H1 (cell line): Measurements from ENCODE around the gene SCAI. TPM values are rescaled to one million over a fixed set of nuclear protein-coding genes. Genes with fewer than 3 reads are reported as not detected.

Experiments
- CTCF ChIA-PET: fragments of 300-600 bp; sonication (Branson Sonifier 250); formaldehyde crosslinking; loops from one replicate; lab custom pipeline; 2021; ENCODE audit not compliant: partially characterized antibody; lab: Charles Lee
- POLR2A ChIA-PET: fragments of 300-600 bp; sonication (Branson Sonifier 250); formaldehyde crosslinking; loops from one replicate; lab custom pipeline; 2021; ENCODE audit warnings: inconsistent platforms; ENCODE audit not compliant: partially characterized antibody; lab: Charles Lee
- DNase-seq, 2 experiments: peaks; one replicate each; pipeline versions ENCODE4 v3.0.0 to v3.0.0-alpha.2; 2010 to 2022; ENCODE audit warnings: low spot score in 2 of 2, low read depth in 1 of 2, mixed read lengths in 1 of 2
- FAIRE-seq: peaks from 2 replicates; lab custom pipeline; 2011; peaks lifted over from hg19 to GRCh38; lab: Jason Lieb, UNC
- H2AFZ ChIP-seq: 2 replicates; pipeline ENCODE4 v1.8.1; 2012; ENCODE audit warnings: low read length, inconsistent platforms
- H2AK5ac ChIP-seq: 2 replicates; pipeline ENCODE4 v1.6.1; 2013; ENCODE audit warnings: low read depth, low read length
- H2BK120ac ChIP-seq: replicated peaks from 2 replicates; pipeline ENCODE3; 2013; ENCODE audit warnings: low read depth, low read length, inconsistent platforms
- H2BK12ac ChIP-seq: 2 replicates; pipeline ENCODE4 v1.6.1; 2013; ENCODE audit warnings: low read depth, low read length
- H2BK15ac ChIP-seq: 2 replicates; pipeline ENCODE4 v1.6.1; 2013; ENCODE audit warnings: low read length
- H2BK20ac ChIP-seq: 2 replicates; pipeline ENCODE4 v1.6.1; 2013; ENCODE audit warnings: low read length
- H2BK5ac ChIP-seq: 2 replicates; pipeline ENCODE4 v1.6.1; 2013; ENCODE audit warnings: low read depth, low read length
- H3K14ac ChIP-seq: 2 replicates; pipeline ENCODE4 v1.6.1; 2013; ENCODE audit warnings: inconsistent platforms; ENCODE audit not compliant: insufficient read length
- H3K18ac ChIP-seq: 2 replicates; pipeline ENCODE4 v1.6.1; 2013; ENCODE audit warnings: low read length; ENCODE audit errors: extremely low read depth
- H3K23ac ChIP-seq: 2 replicates; pipeline ENCODE4 v1.6.1; 2013; ENCODE audit warnings: inconsistent platforms; ENCODE audit not compliant: insufficient read length
- H3K23me2 ChIP-seq: 2 replicates; pipeline ENCODE4 v1.6.1; 2013; ENCODE audit warnings: low read depth, low read length
- H3K27ac ChIP-seq: 2 replicates; pipeline ENCODE4 v1.6.1; 2011; ENCODE audit warnings: low read depth, low read length, inconsistent platforms
- H3K27me3 ChIP-seq, 4 experiments: replicated peaks in 1 of 4; 1 replicate in 1 of 4; 2 replicates in 3 of 4; pipeline versions ENCODE4 v1.6.1 to v1.8.1; 2011 to 2013; ENCODE audit warnings: low read length in 3 of 4, mild to moderate bottlenecking in 3 of 4, inconsistent platforms in 2 of 4, mixed read lengths in 2 of 4, moderate library complexity in 1 of 4; ENCODE audit not compliant: control insufficient read depth in 3 of 4, insufficient read depth in 3 of 4; ENCODE audit errors: extremely low read depth in 1 of 4
- H3K36me3 ChIP-seq, 4 experiments: 2 replicates each; pipeline versions ENCODE4 v1.6.1 to v1.8.1; 2011 to 2013; ENCODE audit warnings: mild to moderate bottlenecking in 4 of 4, low read length in 3 of 4, moderate library complexity in 2 of 4, control low read depth in 1 of 4, inconsistent platforms in 1 of 4; ENCODE audit not compliant: insufficient read depth in 4 of 4, control insufficient read depth in 2 of 4
- H3K4ac ChIP-seq: replicated peaks from 2 replicates; pipeline ENCODE3; 2013; ENCODE audit warnings: low read length, low read depth, mixed read lengths, inconsistent platforms; ENCODE audit not compliant: insufficient read length
- H3K4me1 ChIP-seq, 4 experiments: replicated peaks in 1 of 4; 1 replicate in 1 of 4; 2 replicates in 3 of 4; pipeline versions ENCODE4 v1.6.1 to v1.8.1; 2011 to 2013; ENCODE audit warnings: low read length in 3 of 4, inconsistent platforms in 2 of 4, mixed read lengths in 1 of 4; ENCODE audit not compliant: insufficient read depth in 4 of 4, control insufficient read depth in 3 of 4
- H3K4me2 ChIP-seq, 2 experiments: 2 replicates each; pipeline versions ENCODE4 v1.6.1 to v1.8.1; 2011 to 2013; ENCODE audit warnings: low read depth in 2 of 2, low read length in 2 of 2, control low read depth in 1 of 2, inconsistent platforms in 1 of 2, mild to moderate bottlenecking in 1 of 2; ENCODE audit not compliant: insufficient read depth in 1 of 2
- H3K4me3 ChIP-seq, 4 experiments: fragments of 200-600, 300-600 bp in 1 of 4; sonication (generic), shearing (Covaris generic), sonication (Bioruptor Twin) in 1 of 4; 2 replicates each; pipeline versions ENCODE4 v1.5.1 to v1.8.1; 2011 to 2016; ENCODE audit warnings: low read length in 4 of 4, low read depth in 3 of 4, control low read depth in 2 of 4, inconsistent platforms in 2 of 4, mild to moderate bottlenecking in 2 of 4, mixed read lengths in 1 of 4, moderate library complexity in 1 of 4; ENCODE audit not compliant: insufficient read depth in 2 of 4; ENCODE audit errors: extremely low read depth in 1 of 4
- H3K56ac ChIP-seq: replicated peaks from 2 replicates; pipeline ENCODE3; 2013; ENCODE audit warnings: low read depth, mild to moderate bottlenecking, mixed read lengths, low read length, inconsistent platforms; ENCODE audit not compliant: insufficient read length
- H3K79me1 ChIP-seq: 2 replicates; pipeline ENCODE4 v1.6.1; 2013; ENCODE audit warnings: low read depth, low read length, control low read depth
- H3K79me2 ChIP-seq, 2 experiments: 2 replicates each; pipeline versions ENCODE4 v1.6.1 to v1.8.1; 2012 to 2013; ENCODE audit warnings: low read length in 2 of 2, mild to moderate bottlenecking in 2 of 2, inconsistent platforms in 1 of 2; ENCODE audit not compliant: insufficient read depth in 2 of 2, control insufficient read depth in 1 of 2
- H3K9ac ChIP-seq, 4 experiments: replicated peaks in 1 of 4; 1 replicate in 1 of 4; 2 replicates in 3 of 4; pipeline versions ENCODE4 v1.6.1 to v1.8.1; 2011 to 2013; ENCODE audit warnings: low read depth in 3 of 4, low read length in 3 of 4, control low read depth in 2 of 4, mild to moderate bottlenecking in 2 of 4, moderate library complexity in 2 of 4, inconsistent platforms in 1 of 4; ENCODE audit errors: extremely low read depth in 1 of 4
- H3K9me3 ChIP-seq, 2 experiments: 2 replicates each; pipeline versions ENCODE4 v1.6.1 to v1.8.1; 2012 to 2013; ENCODE audit warnings: mild to moderate bottlenecking in 2 of 2, moderate library complexity in 2 of 2, control low read depth in 1 of 2, inconsistent platforms in 1 of 2, low read depth in 1 of 2, low read length in 1 of 2, mixed read lengths in 1 of 2; ENCODE audit not compliant: insufficient read depth in 2 of 2
- H4K20me1 ChIP-seq, 2 experiments: replicated peaks in 1 of 2; 2 replicates each; pipeline versions ENCODE3 to v1.8.1; 2011 to 2013; ENCODE audit warnings: inconsistent platforms in 2 of 2, low read length in 2 of 2, mild to moderate bottlenecking in 1 of 2; ENCODE audit not compliant: insufficient read depth in 2 of 2, control insufficient read depth in 1 of 2
- H4K5ac ChIP-seq: 2 replicates; pipeline ENCODE4 v1.6.1; 2013; ENCODE audit warnings: low read length, low read depth, mixed read lengths, inconsistent platforms; ENCODE audit not compliant: insufficient read length
- H4K8ac ChIP-seq: 2 replicates; pipeline ENCODE4 v1.8.0; 2013; ENCODE audit warnings: mild to moderate bottlenecking, moderate library complexity, low read length, inconsistent platforms; ENCODE audit not compliant: insufficient read depth; ENCODE audit errors: extremely low read depth
- H4K91ac ChIP-seq: replicated peaks from 2 replicates; pipeline ENCODE3; 2013; ENCODE audit warnings: low read length, mixed read lengths, inconsistent platforms; ENCODE audit not compliant: insufficient read length
- POLR2AphosphoS5 ChIP-seq: IDR thresholded peaks from 2 replicates; pipeline ENCODE4 v1.6.1; 2011; ENCODE audit warnings: low read depth, low read length
- WGBS, 2 experiments: shearing (Covaris generic) in 1 of 2; methylation state at CpG; one replicate each; pipeline versions ENCODE4 v1.1.6 to v1.1.7; 2013 to 2015; ENCODE audit warnings: low lambda C conversion rate in 2 of 2, mixed read lengths in 2 of 2, inconsistent platforms in 1 of 2, low coverage in 1 of 2, missing lambda C conversion rate in 1 of 2; ENCODE audit not compliant: insufficient replicate concordance in 2 of 2, insufficient coverage in 1 of 2, insufficient read length in 1 of 2; ENCODE audit errors: extremely low coverage in 1 of 2, missing lambda C conversion rate in 1 of 2; 5-methylcytosine and 5-hydroxymethylcytosine counted together
- polyA plus RNA-seq, 7 experiments: library from polyadenylated mRNA; depleted of rRNA in 3 of 7; stranded (reverse) in 5 of 7; unstranded in 2 of 7; fragments of >200 nt in 5 of 7; fragments of 200-250 nt in 2 of 7; gene quantifications; 1 replicate in 5 of 7; 2 replicates in 1 of 7; 4 replicates in 1 of 7; pipeline versions ENCODE4 v1.2.1 to v1.2.3, GENCODE V29; 2011 to 2013; ENCODE audit warnings: missing spikeins in 2 of 7, mixed read lengths in 2 of 7
- total RNA-seq: library from RNA; stranded (reverse); fragmentation: NEBNext Ultra II Directional; extraction: Animal tissue kit (Norgen Biotek cat#: 25700); gene quantifications from 2 replicates; pipeline ENCODE4 v1.2.1, GENCODE V29; 2021

SCAI gene
- total and polyA plus RNA-seq, 2 of the 8 experiments (the other 6 are each of a cell fraction or from before 2014, with no cell fraction given) = 6.4 to 19.8 TPM

DNA sequence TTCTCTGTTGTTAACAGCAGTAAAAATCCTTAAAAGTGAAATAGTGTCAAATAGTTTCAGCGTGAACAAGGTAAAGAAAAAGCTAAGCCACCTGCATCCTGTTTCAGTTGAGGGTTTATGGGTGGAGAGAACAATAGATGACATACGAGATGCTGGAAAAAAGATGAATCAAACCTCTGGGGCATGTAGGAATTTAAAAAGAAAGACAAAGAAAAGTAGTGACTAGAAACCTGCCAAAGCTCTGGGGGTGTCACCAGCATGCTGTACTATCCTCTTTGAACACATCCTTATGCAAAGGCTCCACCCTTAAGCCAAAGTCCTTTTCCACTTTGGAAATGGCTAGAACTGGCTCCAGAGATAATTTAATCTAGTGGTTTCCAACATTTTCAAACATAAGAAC is 22.2 kb downstream of the SCAI start:
- H3K4me3 ChIP-seq = no peak overlapping the region
- no peak overlapping the region for H3K23ac ChIP-seq
- peaks cover 0 to 3% (median 0%) of the 10 kb centered on the region in 4 experiments; a peak in 1 of 8 replicates for H3K36me3 ChIP-seq
- H2BK20ac ChIP-seq = no peak overlapping the region
- no peak overlapping the region for H3K27ac ChIP-seq
- H3K79me1 ChIP-seq = peaks cover 5% of the 10 kb centered on the region; the same call in 1 of the 2 replicates
- H2BK5ac ChIP-seq = no peak overlapping the region
- H3K23me2 ChIP-seq = no peaks in the 10 kb centered on the region
- 89% methylated on average over 2 of the region's 2 CpGs; no CpG with 5 or more reads in 1 of the 2 experiments for WGBS, 2 experiments
- H3K56ac ChIP-seq = no peak overlapping the region
- H3K18ac ChIP-seq = no peak overlapping the region
- no peak overlapping the region for H3K4me2 ChIP-seq
- H2AFZ ChIP-seq = no peak overlapping the region
- peaks cover 0 to 33% of the 10 kb centered on the region in 2 experiments; a peak in 3 of 4 replicates for H3K79me2 ChIP-seq
- no peak overlapping the region for H3K4ac ChIP-seq
- H4K5ac ChIP-seq = no peak overlapping the region
- FAIRE-seq = no peak
- peaks cover 0 to 1% (median 0%) of the 10 kb centered on the region in 4 experiments; a peak in 1 of 7 replicates for H3K27me3 ChIP-seq
- no peak overlapping the region for H2BK12ac ChIP-seq
- DNase-seq = no peak
- ChIA-PET CTCF (no interaction called here), POLR2A (no interaction called here)
- no peak overlapping the region for H2BK120ac ChIP-seq
- no peaks in the 10 kb centered on the region for H3K9me3 ChIP-seq
- no peaks in the 10 kb centered on the region for H3K4me1 ChIP-seq
- peaks cover 0 to 2% of the 10 kb centered on the region in 2 experiments for H4K20me1 ChIP-seq
- H2AK5ac ChIP-seq = no peak overlapping the region
- H3K14ac ChIP-seq = no peak overlapping the region
- H2BK15ac ChIP-seq = no peak overlapping the region
- no peak for TF ChIP-seq POLR2AphosphoS5
- H3K9ac ChIP-seq = no peak overlapping the region
- H4K91ac ChIP-seq = no peak overlapping the region
- H4K8ac ChIP-seq = no peak overlapping the region
